ENCODE results near the gene VIL1. TPM values are rescaled to one million over a fixed set of nuclear protein-coding genes. Genes with fewer than 3 reads are reported as not detected.

VIL1 gene
- total RNA-seq, 1 experiment from 2014 or later = 0.49 TPM

- Histone ChIP-seq H2AFZ (ENCODE audit: low read depth, low read length, poor library complexity, severe bottlenecking) (no peak overlapping the region), H3K27me3 (ENCODE audit: insufficient read depth, low read length) (no peaks in the 10 kb centered on the region), H4K20me1 (ENCODE audit: insufficient read depth) (no peaks in the 10 kb centered on the region), H3K9ac (ENCODE audit: low read length) (no peak overlapping the region), H3K4me1 (ENCODE audit: control insufficient read depth in 1 of 2, insufficient read depth in 2 of 2, low read length in 2 of 2) (no peaks in the 10 kb centered on the region), H3K9me2 (ENCODE audit: insufficient read depth) (no peaks in the 10 kb centered on the region), H3K79me2 (ENCODE audit: insufficient read depth, low read length) (no peaks in the 10 kb centered on the region), H3K36me3 (ENCODE audit: control insufficient read depth in 1 of 2, insufficient read depth in 2 of 2, low read length in 2 of 2) (peaks cover 21 to 22% of the 10 kb centered on the region in 2 experiments), H3K27ac (ENCODE audit: low read depth, low read length) (no peak overlapping the region), H3K9me3 (ENCODE audit: control insufficient read depth in 1 of 2, insufficient read depth in 1 of 2, low read depth in 1 of 2, low read length in 2 of 2) (no peaks in the 10 kb centered on the region), H3K4me2 (ENCODE audit: low read length) (no peak overlapping the region), H3K4me3 (replicated peaks in 1 of 2; ENCODE audit: low read depth in 1 of 2, low read length in 2 of 2) (no peak overlapping the region)
- ChIA-PET POLR2A (no interaction called here), RAD21 (ENCODE audit: low non-redundant PET in 1 of 2, low total read pairs in 2 of 2, uncharacterized antibody in 2 of 2, unreplicated experiment in 2 of 2) (no interaction called here), CTCF (interaction anchor here (2.0 kb wide), 1 partner anchor 11 kb away, joined by 9 read pairs; no protein-coding TSS in a partner anchor)
- DNase-seq (ENCODE audit: low read depth, low spot score) = no peak
- intact Hi-C loops (cut with micrococcal nuclease) = no loop called here
- no peak for TF ChIP-seq ZNF274 (IDR thresholded peaks at IDR 0.05; ENCODE audit: low read depth, low read length)
- TF ChIP-seq EZH2phosphoT487 (IDR thresholded peaks at IDR 0.05; ENCODE audit: borderline replicate concordance) = no peak
- no peak for TF ChIP-seq TCF7L2 (IDR thresholded peaks at IDR 0.05; ENCODE audit: borderline replicate concordance, extremely low read depth, insufficient read depth, insufficient read length)
- TF ChIP-seq MAX (IDR thresholded peaks at IDR 0.05) = no peak
- no peak for TF ChIP-seq EGR1 (IDR thresholded peaks at IDR 0.05; ENCODE audit: low read depth)
- TF ChIP-seq JUND (IDR thresholded peaks at IDR 0.05) = no peak
- no peak for TF ChIP-seq SP1 (IDR thresholded peaks at IDR 0.05; ENCODE audit: low read depth)
- no peak for TF ChIP-seq CTCF (IDR thresholded peaks at IDR 0.05 in 2 of 3, conservative IDR thresholded peaks at IDR 0.05 in 1 of 3; ENCODE audit: borderline replicate concordance in 1 of 3, insufficient read depth in 1 of 3, low read depth in 2 of 3, low read length in 2 of 3)
- no peak for TF ChIP-seq ZFX (IDR thresholded peaks at IDR 0.05)
- TF ChIP-seq POLR2AphosphoS5 (IDR thresholded peaks at IDR 0.05; ENCODE audit: low read depth, low read length) = no peak
- TF ChIP-seq SIN3A (IDR thresholded peaks at IDR 0.05; ENCODE audit: low read depth) = no peak
- no peak for TF ChIP-seq ATF3 (IDR thresholded peaks at IDR 0.05)
- no peak for TF ChIP-seq CBX3 (IDR thresholded peaks at IDR 0.05; ENCODE audit: low read depth)
- TF ChIP-seq EZH2 (IDR thresholded peaks at IDR 0.05) = no peak
- no peak for TF ChIP-seq POLR2A (IDR thresholded peaks at IDR 0.05; ENCODE audit: borderline replicate concordance, extremely low read depth, insufficient read depth, insufficient read length)
- no peak for ATAC-seq
- no TSS peak for BruUV-seq (replicated peaks)
Observed at GRCh38 chr2:218476676-218477075, 57.8 kb downstream of the VIL1 start.
